Fibroblast of villous mesenchyme (primary cell): Measurements from ENCODE around the gene UQCC5. TPM values are rescaled to one million over a fixed set of nuclear protein-coding genes. Genes with fewer than 3 reads are reported as not detected.

Source experiments
- DNase-seq: peaks from one replicate; pipeline ENCODE4 v3.0.0-alpha.2; 2010; ENCODE audit warnings: low read depth
- H3K4me3 ChIP-seq: 2 replicates; pipeline ENCODE4 v1.5.1; 2011; ENCODE audit warnings: low read depth, mild to moderate bottlenecking, low read length
- total RNA-seq: library from RNA; depleted of rRNA; stranded (reverse); fragments of >200 nt; gene quantifications from 2 replicates; pipeline ENCODE4 v1.2.3, GENCODE V29; 2012
- TF ChIP-seq, protein P1 (sequence below): IDR thresholded peaks from 2 replicates; pipeline ENCODE4 v1.5.1; 2012; ENCODE audit warnings: low read depth, mild to moderate bottlenecking, low read length; ENCODE audit not compliant: insufficient read depth

The UQCC5 gene
- total RNA-seq, 1 donor, result 17.7 TPM

DNA sequence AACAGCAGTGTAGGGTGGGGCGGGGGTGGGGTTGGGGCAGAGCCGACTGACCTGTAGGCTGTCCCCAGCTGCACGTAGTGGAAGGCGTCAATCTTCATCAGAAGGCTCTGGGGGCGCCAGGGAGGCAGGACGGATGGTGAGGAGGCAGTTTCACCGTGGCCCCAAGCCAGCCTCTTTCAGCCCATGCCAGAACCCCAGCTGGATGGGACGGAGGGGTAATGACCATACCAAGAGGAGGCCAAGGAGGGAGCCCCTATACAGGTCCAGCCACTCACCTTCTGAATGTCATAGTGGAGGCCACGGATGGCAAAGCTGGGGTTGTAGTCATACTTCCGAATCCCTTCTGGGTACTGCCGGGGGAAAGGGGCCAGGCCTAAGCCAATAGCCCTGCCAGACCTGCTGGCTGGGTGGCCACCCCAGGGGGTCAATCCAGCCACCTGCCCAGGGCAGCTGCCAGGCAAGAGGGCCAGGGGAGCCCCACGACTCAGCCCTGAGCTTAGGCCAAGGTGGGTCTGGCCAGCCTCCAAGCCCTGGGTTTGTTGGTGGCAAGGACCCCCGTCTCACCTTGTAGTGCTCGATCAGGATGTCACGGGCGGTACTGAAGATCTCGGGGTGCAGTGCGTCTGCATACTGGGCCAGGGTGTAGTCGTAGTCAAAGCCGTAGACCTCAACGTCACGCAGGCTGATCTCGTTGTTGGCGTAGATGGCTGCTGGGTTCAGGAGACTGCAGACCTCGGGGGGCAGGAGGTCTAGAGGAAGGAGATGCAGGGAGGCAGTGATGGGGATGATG lies 7.6 kb upstream of the UQCC5 start:
- no peak overlapping the region for H3K4me3 ChIP-seq
- TF ChIP-seq, protein P1, sequence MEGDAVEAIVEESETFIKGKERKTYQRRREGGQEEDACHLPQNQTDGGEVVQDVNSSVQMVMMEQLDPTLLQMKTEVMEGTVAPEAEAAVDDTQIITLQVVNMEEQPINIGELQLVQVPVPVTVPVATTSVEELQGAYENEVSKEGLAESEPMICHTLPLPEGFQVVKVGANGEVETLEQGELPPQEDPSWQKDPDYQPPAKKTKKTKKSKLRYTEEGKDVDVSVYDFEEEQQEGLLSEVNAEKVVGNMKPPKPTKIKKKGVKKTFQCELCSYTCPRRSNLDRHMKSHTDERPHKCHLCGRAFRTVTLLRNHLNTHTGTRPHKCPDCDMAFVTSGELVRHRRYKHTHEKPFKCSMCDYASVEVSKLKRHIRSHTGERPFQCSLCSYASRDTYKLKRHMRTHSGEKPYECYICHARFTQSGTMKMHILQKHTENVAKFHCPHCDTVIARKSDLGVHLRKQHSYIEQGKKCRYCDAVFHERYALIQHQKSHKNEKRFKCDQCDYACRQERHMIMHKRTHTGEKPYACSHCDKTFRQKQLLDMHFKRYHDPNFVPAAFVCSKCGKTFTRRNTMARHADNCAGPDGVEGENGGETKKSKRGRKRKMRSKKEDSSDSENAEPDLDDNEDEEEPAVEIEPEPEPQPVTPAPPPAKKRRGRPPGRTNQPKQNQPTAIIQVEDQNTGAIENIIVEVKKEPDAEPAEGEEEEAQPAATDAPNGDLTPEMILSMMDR, result no peak
- no peak for DNase-seq

GRCh38 chr3:52529376-52530333 lies 6.8 kb upstream of the UQCC5 start:
- TF ChIP-seq, protein P1, result no peak
- no peak overlapping the region for H3K4me3 ChIP-seq
- DNase-seq, result peak; percentile 76

GRCh38 chr3:52530918-52531826 lies 5.2 kb upstream of the UQCC5 start:
- no peak for DNase-seq
- peak overlapping the region; percentile 76 for H3K4me3 ChIP-seq
- TF ChIP-seq, protein P1, result no peak

DNA sequence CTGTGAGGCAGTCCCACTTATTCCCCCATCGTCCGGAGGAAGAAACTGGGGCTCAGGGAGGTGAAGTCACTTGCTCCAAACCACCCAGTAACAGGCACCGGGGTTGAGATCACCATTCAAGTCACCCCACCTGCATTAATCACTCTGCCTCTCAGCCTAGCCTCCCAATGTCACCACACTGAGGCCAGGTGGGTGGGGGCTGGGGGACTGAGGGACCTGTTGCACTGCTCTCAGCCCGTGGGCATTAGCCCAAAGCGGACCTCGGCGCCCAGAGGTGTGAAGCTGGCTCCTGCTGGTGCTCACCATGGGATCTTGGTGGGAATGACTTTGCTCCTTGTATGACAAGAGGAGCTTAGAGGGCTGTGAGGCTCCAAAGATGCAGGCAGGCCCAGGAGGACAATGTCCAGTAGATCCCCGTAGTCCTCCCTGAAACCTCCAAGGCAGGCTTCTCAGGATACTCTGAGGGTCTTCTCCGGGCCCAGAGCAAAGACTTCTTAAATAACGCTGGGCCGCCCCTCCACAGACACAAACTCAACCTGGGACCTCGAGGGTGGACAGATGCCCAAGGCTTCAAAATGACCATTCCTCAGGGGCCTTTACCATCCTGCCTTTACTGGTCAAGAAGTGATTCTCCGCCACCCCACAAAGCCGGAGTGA lies 4.4 kb upstream of the UQCC5 start:
- TF ChIP-seq, protein P1, result no peak
- DNase-seq, result no peak
- peak overlapping the region; percentile 76 for H3K4me3 ChIP-seq

DNA sequence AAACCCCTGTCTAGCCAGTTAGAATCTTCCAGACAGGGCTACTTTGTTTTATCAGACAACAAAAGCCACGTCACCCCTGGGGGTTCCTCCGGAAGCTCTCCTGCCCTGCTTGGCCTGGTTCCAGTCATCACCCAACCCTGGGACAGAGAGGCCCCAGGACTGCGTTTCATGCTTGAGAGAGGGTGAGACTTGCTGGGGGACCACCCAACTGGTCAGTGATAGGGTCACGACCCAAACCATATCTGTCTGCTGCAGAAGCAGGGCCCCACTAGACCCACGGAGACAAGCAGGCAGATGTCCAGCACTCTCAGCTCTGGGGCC lies 3.9 kb upstream of the UQCC5 start:
- peak; percentile 66 for DNase-seq
- TF ChIP-seq, protein P1, result no peak
- H3K4me3 ChIP-seq, result peak overlapping the region; percentile 76
